CD4-positive, alpha-beta memory T cell (primary cell): ENCODE measurements around the gene CCDC88B. TPM values are rescaled to one million over a fixed set of nuclear protein-coding genes. Genes with fewer than 3 reads are reported as not detected.

Experiments
- CTCF ChIA-PET: fragments of 350-600 bp; sonication (Branson Sonifier 250); formaldehyde crosslinking; loops from one replicate; lab custom pipeline; 2021; ENCODE audit warnings: inconsistent platforms; ENCODE audit not compliant: partially characterized antibody; lab: Charles Lee
- POLR2A ChIA-PET: fragments of 350-600 bp; sonication (Branson Sonifier 250); formaldehyde crosslinking; loops from one replicate; lab custom pipeline; 2021; ENCODE audit not compliant: partially characterized antibody; lab: Charles Lee
- DNase-seq, 5 donors: peaks; one replicate each; pipeline versions ENCODE4 v3.0.0 to v3.0.0-alpha.2; 2020 to 2022; ENCODE audit warnings: mixed read lengths in 1 of 5
- H3K27ac ChIP-seq: one replicate; pipeline ENCODE4 v1.7.0; 2013; ENCODE audit warnings: low read depth, low read length
- H3K27me3 ChIP-seq: 2 replicates; pipeline ENCODE4 v1.7.0; 2013; ENCODE audit warnings: mild to moderate bottlenecking, low read length, moderate library complexity; ENCODE audit not compliant: insufficient read depth
- H3K36me3 ChIP-seq: 2 replicates; pipeline ENCODE4 v1.7.0; 2013; ENCODE audit warnings: mild to moderate bottlenecking, low read length, moderate library complexity; ENCODE audit not compliant: insufficient read depth
- H3K4me1 ChIP-seq: 2 replicates; pipeline ENCODE4 v1.7.0; 2013; ENCODE audit warnings: mild to moderate bottlenecking, low read length, moderate library complexity; ENCODE audit not compliant: insufficient read depth
- H3K4me3 ChIP-seq, 2 donors: one replicate each; pipeline ENCODE4 v1.7.0; 2013; ENCODE audit warnings: low read length in 2 of 2, mild to moderate bottlenecking in 1 of 2
- H3K9me3 ChIP-seq, 2 donors: one replicate each; pipeline ENCODE4 v1.7.0; 2013; ENCODE audit warnings: low read length in 2 of 2, control low read depth in 1 of 2; ENCODE audit not compliant: control insufficient read depth in 1 of 2
- H3K27ac Mint-ChIP-seq, 7 donors: one replicate each; pipeline ENCODE4 v1.8.0; 2020 to 2021; ENCODE audit warnings: mixed read lengths in 7 of 7, mild to moderate bottlenecking in 6 of 7, inconsistent platforms in 3 of 7, moderate library complexity in 3 of 7
- H3K27me3 Mint-ChIP-seq, 2 donors: one replicate each; pipeline ENCODE4 v1.8.0; 2020 to 2021; ENCODE audit warnings: mixed read lengths in 2 of 2
- H3K36me3 Mint-ChIP-seq, 2 donors: one replicate each; pipeline ENCODE4 v1.8.0; 2020 to 2021; ENCODE audit warnings: mixed read lengths in 2 of 2, inconsistent platforms in 1 of 2, mild to moderate bottlenecking in 1 of 2
- H3K4me1 Mint-ChIP-seq, 4 donors: one replicate each; pipeline ENCODE4 v1.8.0; 2020 to 2021; ENCODE audit warnings: mixed read lengths in 4 of 4, mild to moderate bottlenecking in 1 of 4
- H3K4me3 Mint-ChIP-seq, 8 donors: one replicate each; pipeline ENCODE4 v1.8.0; 2020 to 2021; ENCODE audit warnings: mixed read lengths in 8 of 8, mild to moderate bottlenecking in 7 of 8, moderate library complexity in 6 of 8, inconsistent platforms in 3 of 8
- H3K9me3 Mint-ChIP-seq, 8 donors: one replicate each; pipeline ENCODE4 v1.8.0; 2020 to 2021; ENCODE audit warnings: mixed read lengths in 8 of 8, mild to moderate bottlenecking in 5 of 8, inconsistent platforms in 3 of 8, moderate library complexity in 1 of 8
- intact Hi-C: fragments of 100-400 bp; cut with micrococcal nuclease; formaldehyde crosslinking; loops from one replicate; pipeline ENCODE4 v1.15.1; 2023
- polyA plus RNA-seq, 2 donors: library from polyadenylated mRNA; unstranded; fragments of 300-500 nt; fragmentation: Illumina TruSeq; gene quantifications; one replicate each; pipeline ENCODE4 v1.2.3, GENCODE V29; 2021
- total RNA-seq, 2 experiments: library from RNA; stranded (reverse); gene quantifications; one replicate each; pipeline ENCODE4 v1.2.3, GENCODE V29; 2021

Gene CCDC88B
- total and polyA plus RNA-seq, 4 experiments from 2014 or later = 6.8 to 73.0 (median 53.9) TPM

- POLR2A ChIA-PET = interaction anchor here (0.8 to 1.2 kb wide), 4 partner anchors 12 to 48 kb away, joined by 3 to 4 read pairs (median 3); partner anchors contain the start of genes CCDC88B, PRDX5 and TRMT112
- Histone ChIP-seq H3K36me3 (peaks cover 6% of the 10 kb centered on the region), H3K9me3 (no peaks in the 10 kb centered on the region), H3K27me3 (no peaks in the 10 kb centered on the region), H3K27ac (no peak overlapping the region), H3K4me1 (peaks cover 2% of the 10 kb centered on the region), H3K4me3 (no peak overlapping the region)
- Mint-ChIP-seq H3K9me3 (no peaks in the 10 kb centered on the region), H3K4me3 (no peak overlapping the region), H3K4me1 (peaks cover 0 to 6% (median 4%) of the 10 kb centered on the region in 4 donors), H3K27ac (no peak overlapping the region), H3K36me3 (peaks cover 0 to 17% of the 10 kb centered on the region in 2 donors), H3K27me3 (no peaks in the 10 kb centered on the region)
- DNase-seq = no peak
- CTCF ChIA-PET = interaction anchor here (1.4 to 4.3 kb wide), 2 partner anchors 10 to 34 kb away, joined by 4 to 21 read pairs; partner anchors contain the start of genes PRDX5 and TRMT112
- intact Hi-C loops = no loop called here
Observed at GRCh38 chr11:64352099-64352994, 12.3 kb downstream of the CCDC88B start.

DNA sequence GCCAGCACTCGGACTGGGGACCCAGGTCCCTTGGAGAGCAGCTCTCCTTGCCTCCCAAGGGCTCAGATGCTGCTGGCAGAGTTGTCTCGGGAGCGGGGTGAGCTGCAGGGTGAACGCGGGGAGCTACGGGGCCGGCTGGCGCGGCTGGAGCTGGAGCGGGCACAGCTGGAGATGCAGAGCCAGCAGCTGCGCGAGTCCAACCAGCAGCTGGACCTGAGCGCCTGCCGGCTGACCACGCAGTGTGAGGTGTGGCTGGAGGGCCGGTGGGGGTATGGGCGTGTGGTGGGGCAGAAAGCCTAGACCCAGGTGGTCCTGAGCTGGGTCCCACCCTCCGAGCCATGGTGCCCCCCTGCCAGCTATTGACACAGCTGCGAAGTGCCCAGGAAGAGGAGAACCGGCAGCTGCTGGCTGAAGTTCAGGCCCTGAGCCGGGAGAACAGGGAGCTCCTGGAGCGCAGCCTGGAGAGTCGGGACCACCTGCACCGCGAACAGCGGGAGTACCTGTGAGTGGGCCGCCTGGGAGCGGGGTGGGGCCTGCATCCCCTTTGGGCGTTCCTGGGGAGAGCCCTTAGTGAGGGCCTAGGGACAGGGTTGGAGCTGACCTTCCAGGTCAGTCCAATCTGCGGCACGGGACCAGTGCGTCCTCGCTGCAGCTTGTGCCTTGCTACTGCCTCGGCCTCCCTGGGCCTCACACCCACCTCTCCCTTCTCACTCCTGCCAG, 13.2 kb downstream of the CCDC88B start:
- DNase-seq = no peak
- Histone ChIP-seq H3K9me3 (no peaks in the 10 kb centered on the region), H3K27ac (no peak overlapping the region), H3K4me3 (no peak overlapping the region), H3K36me3 (peaks cover 5% of the 10 kb centered on the region), H3K27me3 (no peaks in the 10 kb centered on the region), H3K4me1 (peaks cover 10% of the 10 kb centered on the region)
- H3K36me3 Mint-ChIP-seq = peaks cover 0 to 14% of the 10 kb centered on the region in 2 donors
- no peak overlapping the region for H3K4me3 Mint-ChIP-seq
- intact Hi-C loops = no loop called here
- no peaks in the 10 kb centered on the region for H3K27me3 Mint-ChIP-seq
- no peak overlapping the region for H3K27ac Mint-ChIP-seq
- H3K9me3 Mint-ChIP-seq = no peaks in the 10 kb centered on the region
- ChIA-PET CTCF (interaction anchor here (1.4 to 4.3 kb wide), 2 partner anchors 11 to 35 kb away, joined by 4 to 21 read pairs; partner anchors contain the start of genes PRDX5 and TRMT112), POLR2A (interaction anchor here (0.6 to 1.2 kb wide), 4 partner anchors 13 to 48 kb away, joined by 3 to 4 read pairs (median 3); partner anchors contain the start of genes CCDC88B, PRDX5 and TRMT112)
- peaks cover 5 to 13% (median 9%) of the 10 kb centered on the region in 4 donors for H3K4me1 Mint-ChIP-seq

- H3K27ac Mint-ChIP-seq = no peak overlapping the region
- POLR2A ChIA-PET = interaction anchor here (0.8 to 7.7 kb wide), 2 partner anchors 37 to 49 kb away, joined by 3 to 69 read pairs; partner anchors contain the start of genes PRDX5 and TRMT112
- no peak overlapping the region for H3K4me3 Mint-ChIP-seq
- intact Hi-C loops = no loop called here
- no peaks in the 10 kb centered on the region for H3K27me3 Mint-ChIP-seq
- Histone ChIP-seq H3K27ac (no peak overlapping the region), H3K4me3 (no peak overlapping the region), H3K4me1 (peaks cover 17% of the 10 kb centered on the region), H3K27me3 (no peaks in the 10 kb centered on the region), H3K36me3 (peaks cover 3% of the 10 kb centered on the region), H3K9me3 (no peaks in the 10 kb centered on the region)
- peaks cover 0 to 14% of the 10 kb centered on the region in 2 donors for H3K36me3 Mint-ChIP-seq
- CTCF ChIA-PET = interaction anchor here (1.8 to 4.3 kb wide), 2 partner anchors 36 to 51 kb away, joined by 3 to 21 read pairs; partner anchors contain the start of genes PRDX5 and TRMT112
- H3K4me1 Mint-ChIP-seq = peaks cover 6 to 16% (median 11%) of the 10 kb centered on the region in 4 donors
- DNase-seq = no peak
- no peaks in the 10 kb centered on the region for H3K9me3 Mint-ChIP-seq
Observed at GRCh38 chr11:64353715-64354506, 13.9 kb downstream of the CCDC88B start.

DNA sequence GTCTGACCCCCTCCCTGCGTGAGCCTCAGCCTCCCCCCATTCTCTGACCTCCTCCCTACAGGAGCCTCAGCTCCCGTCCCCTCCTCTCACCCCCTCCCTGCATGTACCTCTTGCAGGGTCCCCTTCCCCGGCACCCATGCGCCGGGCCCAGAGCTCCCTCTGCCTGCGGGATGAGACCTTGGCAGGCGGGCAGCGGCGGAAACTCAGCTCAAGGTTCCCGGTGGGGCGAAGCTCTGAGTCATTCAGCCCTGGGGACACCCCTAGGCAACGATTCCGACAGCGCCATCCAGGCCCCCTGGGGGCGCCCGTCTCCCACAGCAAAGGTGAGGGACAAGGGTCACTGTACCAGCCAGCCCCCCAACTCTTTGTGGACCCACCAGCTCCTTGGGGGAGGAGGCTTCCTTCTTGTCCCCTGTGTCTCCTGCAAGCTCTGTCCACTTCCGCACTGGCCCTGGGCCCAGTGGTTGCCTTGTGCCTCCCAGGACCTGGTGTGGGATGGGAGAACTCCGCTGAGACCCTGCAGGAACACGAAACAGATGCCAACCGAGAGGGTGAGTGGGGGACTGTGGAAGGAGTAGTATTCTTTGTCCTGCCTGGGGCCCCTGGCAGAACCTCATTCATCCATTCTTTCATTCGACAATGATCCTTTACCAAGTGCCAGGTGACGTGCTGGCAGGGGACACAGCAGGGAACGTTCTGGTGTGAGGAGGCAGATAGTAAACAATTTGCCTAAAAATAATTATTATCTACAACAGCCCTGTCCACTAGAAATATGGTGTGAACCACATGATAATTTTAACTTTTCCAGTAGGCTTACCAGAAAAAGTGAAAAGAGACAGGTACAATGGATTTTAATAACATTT, 15.3 kb downstream of the CCDC88B start:
- no peak overlapping the region for H3K27ac Mint-ChIP-seq
- POLR2A ChIA-PET = interaction anchor here (0.6 to 7.7 kb wide), 3 partner anchors 14 to 51 kb away, joined by 4 to 69 read pairs (median 5); partner anchors contain the start of genes PRDX5 and TRMT112

GRCh38 chr11:64356498-64357411, 16.8 kb downstream of the CCDC88B start:
- Mint-ChIP-seq H3K4me1 (peaks cover 15 to 35% (median 23%) of the 10 kb centered on the region in 4 donors), H3K27me3 (no peaks in the 10 kb centered on the region), H3K9me3 (no peaks in the 10 kb centered on the region), H3K27ac (peak overlapping the region in 4 of 7 donors; percentile 19 to 80 (median 72)), H3K36me3 (peaks cover under 1 to 18% of the 10 kb centered on the region in 2 donors), H3K4me3 (peak overlapping the region in 7 of 8 donors; percentile 31 to 74 (median 68))
- intact Hi-C loops = loop anchor here (5.0 kb wide), 1 partner anchor 39 kb away; the partner anchor contains the start of genes PRDX5 and TRMT112
- Histone ChIP-seq H3K4me1 (peaks cover 30% of the 10 kb centered on the region), H3K27ac (no peak overlapping the region), H3K27me3 (no peaks in the 10 kb centered on the region), H3K36me3 (peaks cover 8% of the 10 kb centered on the region), H3K9me3 (no peaks in the 10 kb centered on the region), H3K4me3 (no peak overlapping the region)
- peak in 1 of 5 donors; percentile 19 for DNase-seq
- POLR2A ChIA-PET = interaction anchor here (0.9 to 7.7 kb wide), 3 partner anchors 16 to 332 kb away, joined by 3 to 69 read pairs (median 38); partner anchors contain the start of genes CCDC88B, PRDX5 and TRMT112
- CTCF ChIA-PET = interaction anchor here (1.0 to 4.3 kb wide), 3 partner anchors 39 to 150 kb away, joined by 3 to 21 read pairs (median 3); partner anchors contain the start of genes FERMT3, PRDX5 and TRMT112

More for the DNA sequence above, 15.3 kb downstream of the CCDC88B start:
- no peaks in the 10 kb centered on the region for H3K9me3 Mint-ChIP-seq
- CTCF ChIA-PET = interaction anchor here (0.6 to 4.3 kb wide), 7 partner anchors 37 to 349 kb away, joined by 3 to 21 read pairs (median 3); partner anchors contain the start of genes PRDX5 and TRMT112
- Histone ChIP-seq H3K36me3 (no peaks in the 10 kb centered on the region), H3K27me3 (no peaks in the 10 kb centered on the region), H3K4me3 (no peak overlapping the region), H3K9me3 (no peaks in the 10 kb centered on the region), H3K4me1 (peaks cover 26% of the 10 kb centered on the region), H3K27ac (no peak overlapping the region)
- H3K4me1 Mint-ChIP-seq = peaks cover 14 to 25% (median 21%) of the 10 kb centered on the region in 4 donors
- peaks cover 0 to 17% of the 10 kb centered on the region in 2 donors for H3K36me3 Mint-ChIP-seq
- intact Hi-C loops = loop anchor here (5.0 kb wide), 1 partner anchor 38 kb away; the partner anchor contains the start of genes PRDX5 and TRMT112
- no peak for DNase-seq
- no peak overlapping the region for H3K4me3 Mint-ChIP-seq
- H3K27me3 Mint-ChIP-seq = no peaks in the 10 kb centered on the region
